Subcutaneous adipose tissue (tissue), 4 donors: ENCODE results near the gene PTPRN2. TPM values are rescaled to one million over a fixed set of nuclear protein-coding genes. Genes with fewer than 3 reads are reported as not detected.

ENCODE experiments used
- total RNA-seq, 4 donors: library from RNA; depleted of rRNA; stranded (reverse); fragments of >200 nt; gene quantifications; one replicate each; pipeline ENCODE4 v1.1.0, GENCODE V29; 2016
- TF ChIP-seq, protein P1 (sequence below): fragments of 450-650 bp; IDR thresholded peaks from one replicate; pipeline ENCODE4 v1.5.1; 2016; ENCODE audit warnings: low read depth, mild to moderate bottlenecking, control low read depth, antibody characterized with exemption, moderate library complexity

PTPRN2 gene
- total RNA-seq, 4 donors from 2014 or later, result 2.0 to 4.6 (median 3.7) TPM

DNA sequence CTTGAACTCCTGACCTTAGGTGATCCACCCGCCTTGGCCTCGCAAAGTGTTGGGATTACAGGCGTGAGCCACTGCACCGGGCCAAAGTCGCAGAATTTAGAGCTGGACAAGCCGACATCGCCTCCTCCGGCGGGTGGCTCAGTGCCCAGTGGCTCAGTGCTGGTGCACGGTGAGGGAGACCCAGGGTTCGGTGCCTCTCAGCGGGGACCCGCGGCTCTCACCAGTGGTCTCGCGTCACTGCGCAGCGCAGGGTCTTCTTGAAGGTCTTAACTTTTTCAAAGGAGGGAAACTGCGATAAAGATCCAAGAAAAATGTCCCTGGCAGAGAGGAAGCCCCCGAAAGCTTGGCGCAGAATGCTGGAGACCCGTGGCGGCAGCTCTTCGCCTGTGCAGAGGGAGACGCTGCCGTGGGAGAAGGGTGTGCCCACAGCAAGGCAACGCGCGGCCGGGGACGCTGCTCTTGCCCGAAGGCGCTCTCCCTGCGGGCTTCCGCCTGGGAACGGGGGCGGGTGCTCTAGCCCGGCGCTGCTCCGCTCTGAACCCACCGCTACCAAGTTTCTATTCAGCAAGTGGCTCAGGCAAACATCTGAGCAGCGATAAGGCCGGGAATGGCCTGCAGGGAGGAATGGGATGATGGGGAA, 926.5 kb downstream of the PTPRN2 start:
- TF ChIP-seq, protein P1, sequence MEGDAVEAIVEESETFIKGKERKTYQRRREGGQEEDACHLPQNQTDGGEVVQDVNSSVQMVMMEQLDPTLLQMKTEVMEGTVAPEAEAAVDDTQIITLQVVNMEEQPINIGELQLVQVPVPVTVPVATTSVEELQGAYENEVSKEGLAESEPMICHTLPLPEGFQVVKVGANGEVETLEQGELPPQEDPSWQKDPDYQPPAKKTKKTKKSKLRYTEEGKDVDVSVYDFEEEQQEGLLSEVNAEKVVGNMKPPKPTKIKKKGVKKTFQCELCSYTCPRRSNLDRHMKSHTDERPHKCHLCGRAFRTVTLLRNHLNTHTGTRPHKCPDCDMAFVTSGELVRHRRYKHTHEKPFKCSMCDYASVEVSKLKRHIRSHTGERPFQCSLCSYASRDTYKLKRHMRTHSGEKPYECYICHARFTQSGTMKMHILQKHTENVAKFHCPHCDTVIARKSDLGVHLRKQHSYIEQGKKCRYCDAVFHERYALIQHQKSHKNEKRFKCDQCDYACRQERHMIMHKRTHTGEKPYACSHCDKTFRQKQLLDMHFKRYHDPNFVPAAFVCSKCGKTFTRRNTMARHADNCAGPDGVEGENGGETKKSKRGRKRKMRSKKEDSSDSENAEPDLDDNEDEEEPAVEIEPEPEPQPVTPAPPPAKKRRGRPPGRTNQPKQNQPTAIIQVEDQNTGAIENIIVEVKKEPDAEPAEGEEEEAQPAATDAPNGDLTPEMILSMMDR, result no peak

DNA sequence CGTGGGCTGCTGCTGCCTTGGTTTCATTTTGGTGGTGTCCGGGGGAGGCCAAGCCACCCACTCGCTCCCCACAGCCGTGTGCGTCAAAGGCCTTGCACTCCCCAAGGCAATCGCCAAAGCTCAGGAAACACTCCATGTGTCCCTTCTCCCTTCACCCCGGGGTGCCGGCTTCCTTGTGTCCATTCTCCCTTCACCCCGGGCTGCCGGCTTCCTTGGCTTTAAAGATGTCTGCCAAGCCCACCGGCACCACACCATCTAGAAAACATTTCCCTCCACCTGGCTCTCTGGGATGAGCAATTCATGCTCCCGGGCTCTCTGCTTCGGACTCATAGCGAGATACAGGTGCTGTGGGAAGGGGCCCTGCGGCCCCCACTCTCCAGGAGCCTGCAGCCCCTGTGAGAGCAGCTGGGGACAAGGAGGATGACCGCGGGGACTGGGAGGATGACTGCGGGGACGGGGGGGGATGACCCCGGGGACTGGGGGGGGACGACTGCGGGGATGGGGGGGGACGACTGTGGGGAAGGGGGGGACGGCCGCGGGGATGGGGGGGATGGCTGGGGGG, 928.7 kb downstream of the PTPRN2 start:
- TF ChIP-seq, protein P1, result no peak

DNA sequence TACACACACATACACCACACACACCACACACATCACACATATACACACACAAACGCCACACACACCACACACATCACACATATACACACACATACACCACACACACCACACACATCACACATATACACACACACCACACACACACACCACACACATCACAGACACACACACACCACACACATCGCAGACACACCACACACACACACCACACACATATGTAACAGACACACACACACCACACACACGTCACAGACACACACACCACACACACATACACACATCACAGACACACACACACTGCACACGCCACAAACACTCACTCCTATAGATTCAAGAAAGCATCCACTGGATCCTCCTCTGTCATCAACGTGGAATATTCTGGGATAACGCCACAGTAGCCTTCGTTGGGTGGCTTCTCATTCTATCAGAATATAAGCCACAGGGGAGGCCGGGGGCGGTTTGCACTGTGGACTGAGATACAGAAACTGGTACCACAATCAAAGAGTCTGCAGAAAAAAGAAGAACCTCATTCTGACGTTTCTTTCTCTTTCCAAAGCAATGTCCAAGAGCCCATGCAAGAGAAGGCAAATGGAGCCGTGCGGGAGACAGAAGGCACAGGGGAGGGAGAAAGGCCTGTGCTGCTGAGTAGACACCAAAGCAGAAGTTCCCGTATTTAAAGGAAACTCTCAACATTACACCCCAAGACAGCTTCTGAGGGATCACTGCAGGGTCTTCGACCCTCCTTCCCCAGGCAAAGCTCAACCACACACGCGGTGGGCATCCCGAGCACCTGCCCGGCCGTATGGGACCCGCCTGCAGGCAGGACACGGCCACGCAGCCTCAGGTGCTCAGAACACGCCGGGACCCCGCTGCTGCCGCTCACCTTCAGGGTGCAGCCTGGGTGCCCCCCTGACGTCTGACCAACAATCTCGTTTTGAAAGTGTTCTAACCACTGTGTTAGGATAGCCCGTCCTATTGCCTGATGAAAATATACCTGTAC, 929.6 kb downstream of the PTPRN2 start:
- TF ChIP-seq, protein P1, result no peak

DNA sequence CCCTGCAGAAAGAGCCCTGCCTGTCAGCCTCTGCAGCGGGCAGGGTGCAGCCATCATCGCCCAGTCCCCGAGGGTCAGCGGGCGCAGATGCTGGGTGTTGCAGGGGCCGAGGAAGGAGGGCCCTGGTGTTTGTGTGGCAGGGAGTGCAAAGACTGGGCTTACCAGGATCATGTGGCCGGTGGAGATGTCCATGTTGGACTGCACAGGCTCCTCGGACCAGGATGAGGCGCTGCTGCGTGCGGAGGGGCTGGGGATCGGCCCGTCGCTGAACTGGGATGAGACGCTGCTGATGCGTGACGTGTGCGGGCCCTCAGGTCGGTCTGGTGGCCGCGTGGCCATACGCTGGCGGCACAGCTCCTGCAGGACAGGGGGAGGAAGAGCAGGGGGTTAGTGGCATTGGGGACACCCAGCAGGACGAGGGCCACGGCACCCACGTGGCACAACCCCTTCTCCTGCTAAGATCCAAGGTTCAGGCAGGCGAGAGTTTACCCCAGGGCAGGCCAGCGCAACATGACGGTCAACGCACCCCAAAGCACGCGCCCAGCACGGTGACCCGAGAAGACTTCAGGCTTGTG, 931.3 kb downstream of the PTPRN2 start:
- TF ChIP-seq, protein P1, result no peak

DNA sequence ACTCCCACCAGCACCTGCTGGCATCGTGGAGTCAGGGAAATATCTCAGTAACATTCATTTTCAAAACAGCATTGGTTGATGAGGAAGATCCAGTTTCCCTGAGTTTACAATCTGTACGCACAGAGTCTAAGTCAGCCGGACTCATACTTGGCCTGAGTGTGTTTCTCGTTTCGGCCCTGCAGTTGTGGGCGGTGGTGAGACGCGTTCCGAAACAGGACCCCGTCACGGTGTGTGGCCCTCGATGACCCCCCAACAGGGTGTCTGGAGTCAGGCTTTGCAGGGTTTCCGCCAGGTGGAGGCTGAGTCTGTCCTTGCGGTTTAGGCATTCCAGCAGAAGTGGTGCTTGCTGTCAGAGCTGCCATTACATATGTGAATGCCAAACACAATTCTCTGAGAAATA, 933.3 kb downstream of the PTPRN2 start:
- TF ChIP-seq, protein P1, result no peak

DNA sequence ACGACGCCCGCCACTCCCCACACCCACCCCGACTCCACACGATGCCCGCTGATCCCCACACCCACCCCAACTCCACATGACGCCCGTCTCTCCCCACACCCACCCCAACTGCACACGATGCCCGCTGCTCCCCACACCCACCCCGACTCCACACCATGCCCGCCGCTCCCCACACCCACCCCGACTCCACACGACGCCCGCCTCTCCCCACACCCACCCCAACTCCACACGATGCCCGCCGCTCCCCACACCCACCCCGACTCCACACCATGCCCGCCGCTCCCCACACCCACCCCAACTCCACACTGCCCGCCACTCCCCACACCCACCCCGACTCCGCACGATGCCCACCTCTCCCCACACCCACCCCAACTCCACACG, 933.8 kb downstream of the PTPRN2 start:
- TF ChIP-seq, protein P1, result no peak
